Measurements from ENCODE around the gene MUTYH.
A peak's percentile ranks its signal among the peaks of the same experiment; 100 is the strongest.

Gene MUTYH

GRCh38 chr1:45321444-45321843 lies 18.8 kb downstream of the MUTYH start:
- Histone ChIP-seq H3K4me1 (ENCODE audit: control insufficient read depth, insufficient read depth, low read length) (peaks cover 36% of the 10 kb centered on the region), H3K27ac (ENCODE audit: low read depth, low read length) (peak overlapping the region; percentile 93), H3K36me3 (ENCODE audit: control insufficient read depth, insufficient read depth, low read length) (peaks cover 34% of the 10 kb centered on the region; the same call in 1 of the 2 replicates), H3K27me3 (ENCODE audit: control insufficient read depth, insufficient read depth, low read length) (no peaks in the 10 kb centered on the region), H3K9ac (ENCODE audit: low read length) (peak overlapping the region; percentile 68), H3K4me3 (ENCODE audit: low read depth, low read length) (peak overlapping the region; percentile 81; the same call in 1 of the 2 replicates), H3K9me3 (ENCODE audit: control insufficient read depth, insufficient read depth, low read depth, low read length) (no peaks in the 10 kb centered on the region; the same call in 1 of the 2 replicates)

DNA sequence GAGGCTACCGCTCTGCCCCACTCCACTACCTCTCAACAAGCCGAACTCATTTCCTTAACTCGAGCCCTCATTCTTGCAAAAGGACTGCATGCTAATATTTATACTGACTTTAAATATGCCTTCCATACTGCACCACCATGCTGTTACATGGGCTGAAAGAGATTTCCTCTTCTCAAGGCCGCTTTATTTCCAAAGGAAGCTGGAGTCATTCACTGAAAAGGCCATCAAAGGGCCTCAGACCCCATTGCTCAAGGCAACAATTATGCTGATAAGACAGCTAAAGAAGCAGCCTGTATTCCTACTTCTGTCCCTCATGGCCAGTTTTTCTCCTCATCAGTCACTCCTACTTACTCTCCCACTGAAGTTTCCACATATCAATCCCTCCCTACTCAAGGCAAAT lies 20.5 kb downstream of the MUTYH start:
- Histone ChIP-seq H3K4me3 (ENCODE audit: low read depth, low read length) (peak overlapping the region; percentile 81; the same call in 1 of the 2 replicates), H3K9me3 (ENCODE audit: control insufficient read depth, insufficient read depth, low read depth, low read length) (no peaks in the 10 kb centered on the region; the same call in 1 of the 2 replicates), H3K4me1 (ENCODE audit: control insufficient read depth, insufficient read depth, low read length) (peaks cover 24% of the 10 kb centered on the region), H3K27ac (ENCODE audit: low read depth, low read length) (peak overlapping the region; percentile 93; the same call in 1 of the 2 replicates), H3K27me3 (ENCODE audit: control insufficient read depth, insufficient read depth, low read length) (no peaks in the 10 kb centered on the region), H3K36me3 (ENCODE audit: control insufficient read depth, insufficient read depth, low read length) (peaks cover 34% of the 10 kb centered on the region; the same call in 1 of the 2 replicates), H3K9ac (ENCODE audit: low read length) (peak overlapping the region; percentile 98)

GRCh38 chr1:45317166-45317565 lies 23.1 kb downstream of the MUTYH start:
- peak overlapping the region; percentile 91; the same call in 1 of the 2 replicates for H3K27ac ChIP-seq (ENCODE audit: low read depth, low read length)
- H3K9me3 ChIP-seq (ENCODE audit: control insufficient read depth, insufficient read depth, low read depth, low read length), result no peaks in the 10 kb centered on the region
- peak overlapping the region; percentile 81; the same call in 1 of the 2 replicates for H3K4me3 ChIP-seq (ENCODE audit: low read depth, low read length)
- H3K27me3 ChIP-seq (ENCODE audit: control insufficient read depth, insufficient read depth, low read length), result no peaks in the 10 kb centered on the region
- peaks cover 24% of the 10 kb centered on the region for H3K4me1 ChIP-seq (ENCODE audit: control insufficient read depth, insufficient read depth, low read length)
- H3K36me3 ChIP-seq (ENCODE audit: control insufficient read depth, insufficient read depth, low read length), result peaks cover 34% of the 10 kb centered on the region; the same call in 1 of the 2 replicates
- H3K9ac ChIP-seq (ENCODE audit: low read length), result peak overlapping the region; percentile 98

GRCh38 chr1:45314266-45314665 lies 26.0 kb downstream of the MUTYH start:
- H3K27ac ChIP-seq (ENCODE audit: low read depth, low read length), result peak overlapping the region; percentile 83; the same call in 1 of the 2 replicates
- H3K27me3 ChIP-seq (ENCODE audit: control insufficient read depth, insufficient read depth, low read length), result no peaks in the 10 kb centered on the region
- peaks cover 15% of the 10 kb centered on the region; the same call in 1 of the 2 replicates for H3K36me3 ChIP-seq (ENCODE audit: control insufficient read depth, insufficient read depth, low read length)
- no peaks in the 10 kb centered on the region; the same call in 1 of the 2 replicates for H3K4me1 ChIP-seq (ENCODE audit: control insufficient read depth, insufficient read depth, low read length)
- H3K9me3 ChIP-seq (ENCODE audit: control insufficient read depth, insufficient read depth, low read depth, low read length), result peaks cover 4% of the 10 kb centered on the region; the same call in 1 of the 2 replicates
- no peak overlapping the region for H3K9ac ChIP-seq (ENCODE audit: low read length)
- no peak overlapping the region for H3K4me3 ChIP-seq (ENCODE audit: low read depth, low read length)

- Histone ChIP-seq H3K36me3 (ENCODE audit: control insufficient read depth, insufficient read depth, low read length) (no peaks in the 10 kb centered on the region), H3K9me3 (ENCODE audit: control insufficient read depth, insufficient read depth, low read depth, low read length) (peaks cover 4% of the 10 kb centered on the region; the same call in 1 of the 2 replicates), H3K27ac (ENCODE audit: low read depth, low read length) (peak overlapping the region; percentile 64; the same call in 1 of the 2 replicates), H3K4me3 (ENCODE audit: low read depth, low read length) (peak overlapping the region; percentile 29; the same call in 1 of the 2 replicates), H3K4me1 (ENCODE audit: control insufficient read depth, insufficient read depth, low read length) (peaks cover 42% of the 10 kb centered on the region), H3K27me3 (ENCODE audit: control insufficient read depth, insufficient read depth, low read length) (no peaks in the 10 kb centered on the region), H3K9ac (ENCODE audit: low read length) (no peak overlapping the region)
These were observed 33.3 kb downstream of the MUTYH start for GRCh38 chr1:45306905-45307304.

GRCh38 chr1:45306319-45306718 lies 33.9 kb downstream of the MUTYH start:
- H3K36me3 ChIP-seq (ENCODE audit: control insufficient read depth, insufficient read depth, low read length), result no peaks in the 10 kb centered on the region
- H3K27ac ChIP-seq (ENCODE audit: low read depth, low read length), result peak overlapping the region; percentile 64; the same call in 1 of the 2 replicates
- H3K9me3 ChIP-seq (ENCODE audit: control insufficient read depth, insufficient read depth, low read depth, low read length), result peaks cover 4% of the 10 kb centered on the region; the same call in 1 of the 2 replicates
- H3K4me1 ChIP-seq (ENCODE audit: control insufficient read depth, insufficient read depth, low read length), result peaks cover 47% of the 10 kb centered on the region
- H3K4me3 ChIP-seq (ENCODE audit: low read depth, low read length), result peak overlapping the region; percentile 29; the same call in 1 of the 2 replicates
- H3K9ac ChIP-seq (ENCODE audit: low read length), result peak overlapping the region; percentile 90
- H3K27me3 ChIP-seq (ENCODE audit: control insufficient read depth, insufficient read depth, low read length), result no peaks in the 10 kb centered on the region

- peak overlapping the region; percentile 15; the same call in 1 of the 2 replicates for H3K27ac ChIP-seq (ENCODE audit: low read depth, low read length)
- no peak overlapping the region for H3K4me3 ChIP-seq (ENCODE audit: low read depth, low read length)
- H3K4me1 ChIP-seq (ENCODE audit: control insufficient read depth, insufficient read depth, low read length), result peaks cover 47% of the 10 kb centered on the region
- peak overlapping the region; percentile 90 for H3K9ac ChIP-seq (ENCODE audit: low read length)
- H3K9me3 ChIP-seq (ENCODE audit: control insufficient read depth, insufficient read depth, low read depth, low read length), result no peaks in the 10 kb centered on the region; the same call in 1 of the 2 replicates
- no peaks in the 10 kb centered on the region for H3K36me3 ChIP-seq (ENCODE audit: control insufficient read depth, insufficient read depth, low read length)
- no peaks in the 10 kb centered on the region for H3K27me3 ChIP-seq (ENCODE audit: control insufficient read depth, insufficient read depth, low read length)
These were observed 35.0 kb downstream of the MUTYH start for GRCh38 chr1:45305231-45305630.

- Histone ChIP-seq H3K27me3 (ENCODE audit: control insufficient read depth, insufficient read depth, low read length) (no peaks in the 10 kb centered on the region), H3K27ac (ENCODE audit: low read depth, low read length) (peak overlapping the region; percentile 87; the same call in 1 of the 2 replicates), H3K9me3 (ENCODE audit: control insufficient read depth, insufficient read depth, low read depth, low read length) (no peaks in the 10 kb centered on the region), H3K36me3 (ENCODE audit: control insufficient read depth, insufficient read depth, low read length) (no peaks in the 10 kb centered on the region), H3K9ac (ENCODE audit: low read length) (peak overlapping the region; percentile 90), H3K4me3 (ENCODE audit: low read depth, low read length) (peak overlapping the region; percentile 82), H3K4me1 (ENCODE audit: control insufficient read depth, insufficient read depth, low read length) (peaks cover 47% of the 10 kb centered on the region)
These were observed 35.7 kb downstream of the MUTYH start for GRCh38 chr1:45304311-45305081.

GRCh38 chr1:45303520-45304310 lies 36.5 kb downstream of the MUTYH start:
- peak overlapping the region; percentile 90 for H3K9ac ChIP-seq (ENCODE audit: low read length)
- peaks cover 48% of the 10 kb centered on the region for H3K4me1 ChIP-seq (ENCODE audit: control insufficient read depth, insufficient read depth, low read length)
- no peaks in the 10 kb centered on the region for H3K27me3 ChIP-seq (ENCODE audit: control insufficient read depth, insufficient read depth, low read length)
- no peaks in the 10 kb centered on the region for H3K36me3 ChIP-seq (ENCODE audit: control insufficient read depth, insufficient read depth, low read length)
- H3K9me3 ChIP-seq (ENCODE audit: control insufficient read depth, insufficient read depth, low read depth, low read length), result no peaks in the 10 kb centered on the region
- H3K4me3 ChIP-seq (ENCODE audit: low read depth, low read length), result peak overlapping the region; percentile 82
- peak overlapping the region; percentile 87 for H3K27ac ChIP-seq (ENCODE audit: low read depth, low read length)

DNA sequence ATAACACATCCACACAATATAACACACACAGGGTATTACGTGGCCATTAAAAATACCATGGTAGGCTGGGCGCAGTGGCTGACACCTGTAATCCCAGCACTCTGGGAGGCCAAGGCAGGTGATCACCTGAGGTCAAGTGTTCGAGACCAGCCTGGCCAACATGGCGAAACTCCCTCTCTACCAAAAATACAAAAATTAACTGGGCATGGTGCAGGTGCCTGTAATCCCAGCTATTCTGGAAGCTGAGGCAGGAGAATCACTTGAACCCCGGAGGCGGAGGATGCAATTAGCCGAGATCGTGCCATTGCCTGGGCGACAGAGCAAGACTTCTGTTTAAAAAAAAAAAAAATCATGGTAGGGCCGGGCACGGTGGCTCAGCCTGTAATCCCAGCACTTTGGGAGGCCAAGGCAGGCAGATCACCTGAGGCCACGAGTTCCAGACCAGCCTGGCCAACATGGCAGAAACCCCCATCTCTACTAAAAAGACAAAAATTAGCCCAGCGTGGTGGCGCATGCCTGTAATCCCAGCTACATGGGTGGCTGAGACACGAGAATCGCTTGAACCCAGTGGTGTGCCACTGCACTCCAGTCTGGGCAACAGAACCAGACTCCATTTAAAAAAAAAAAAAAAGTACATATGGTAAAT lies 37.6 kb downstream of the MUTYH start:
- Histone ChIP-seq H3K27ac (ENCODE audit: low read depth, low read length) (peak overlapping the region; percentile 85; the same call in 1 of the 2 replicates), H3K27me3 (ENCODE audit: control insufficient read depth, insufficient read depth, low read length) (no peaks in the 10 kb centered on the region), H3K4me3 (ENCODE audit: low read depth, low read length) (peak overlapping the region; percentile 68), H3K9ac (ENCODE audit: low read length) (peak overlapping the region; percentile 80), H3K36me3 (ENCODE audit: control insufficient read depth, insufficient read depth, low read length) (no peaks in the 10 kb centered on the region), H3K9me3 (ENCODE audit: control insufficient read depth, insufficient read depth, low read depth, low read length) (no peaks in the 10 kb centered on the region), H3K4me1 (ENCODE audit: control insufficient read depth, insufficient read depth, low read length) (peaks cover 56% of the 10 kb centered on the region)
